Fibroblast of the aortic adventitia (primary cell): Measurements from ENCODE around the gene NBAS. TPM values are rescaled to one million over a fixed set of nuclear protein-coding genes. Genes with fewer than 3 reads are reported as not detected.

ENCODE experiments used
- DNase-seq: peaks from one replicate; pipeline ENCODE4 v3.0.0-alpha.2; 2010; ENCODE audit warnings: low read depth
- H3K4me3 ChIP-seq: 2 replicates; pipeline ENCODE4 v1.5.1; 2011; ENCODE audit warnings: low read depth, mild to moderate bottlenecking, control low read depth, low read length, moderate library complexity
- CTCF ChIP-seq: IDR thresholded peaks from 2 replicates; pipeline ENCODE4 v1.5.1; 2011; ENCODE audit warnings: mild to moderate bottlenecking, low read length, control low read depth, inconsistent platforms; ENCODE audit not compliant: insufficient read depth
- total RNA-seq: library from RNA; depleted of rRNA; stranded (reverse); fragments of >200 nt; gene quantifications from 2 replicates; pipeline ENCODE4 v1.2.3, GENCODE V29; 2012; ENCODE audit warnings: low replicate concordance

The NBAS gene
- total RNA-seq, 1 donor: 76.0 TPM

- no peak for TF ChIP-seq CTCF
- H3K4me3 ChIP-seq: no peak overlapping the region
- no peak for DNase-seq
Measured at GRCh38 chr2:15126373-15126772, 434.8 kb downstream of the NBAS start.

DNA sequence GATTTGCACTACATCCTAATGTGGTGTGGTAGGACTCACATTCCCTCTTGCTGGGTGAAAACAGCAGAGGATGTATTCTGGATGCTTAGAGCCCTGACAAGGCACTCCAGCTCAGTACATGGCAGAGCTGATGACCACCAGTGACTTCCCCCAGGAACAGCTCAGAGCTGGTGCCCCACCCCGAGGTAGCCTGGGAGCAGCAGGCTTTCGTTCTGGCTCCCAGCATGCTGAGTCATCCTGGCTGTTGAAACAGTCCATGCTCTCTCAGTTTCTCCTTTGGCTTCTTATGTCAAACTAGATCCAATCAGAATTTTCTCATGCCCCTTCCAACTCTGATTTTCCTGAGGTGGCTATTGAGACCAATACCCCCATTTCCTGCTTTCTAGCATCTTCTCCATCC lies 438.2 kb downstream of the NBAS start:
- DNase-seq: peak; percentile 14
- no peak overlapping the region for H3K4me3 ChIP-seq

DNA sequence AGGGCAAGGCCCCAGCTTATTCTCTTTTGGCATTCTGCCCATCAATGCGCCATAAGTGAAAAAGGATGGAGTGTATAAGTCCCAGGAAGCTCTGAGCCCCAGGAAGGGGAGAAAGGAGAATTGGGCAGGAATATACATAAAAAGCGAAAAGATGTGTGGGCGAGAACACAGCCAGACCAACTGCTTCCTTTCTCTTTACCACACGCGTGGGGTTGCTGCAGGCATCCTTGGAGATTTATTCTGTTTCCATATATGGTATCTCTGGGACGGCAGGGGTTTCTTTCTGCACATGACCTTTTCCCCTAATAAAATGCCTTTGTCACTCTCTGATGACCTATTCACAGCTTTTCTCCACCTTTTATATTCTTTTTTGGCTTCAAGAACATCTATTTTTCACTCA lies 440.5 kb downstream of the NBAS start:
- H3K4me3 ChIP-seq: no peak overlapping the region
- no peak for DNase-seq
- TF ChIP-seq CTCF: no peak

More for the DNA sequence above, 438.2 kb downstream of the NBAS start:
- TF ChIP-seq CTCF: no peak

- H3K4me3 ChIP-seq: no peak overlapping the region
- no peak for TF ChIP-seq CTCF
- DNase-seq: no peak
Measured at GRCh38 chr2:15119722-15120175, 441.4 kb downstream of the NBAS start.

DNA sequence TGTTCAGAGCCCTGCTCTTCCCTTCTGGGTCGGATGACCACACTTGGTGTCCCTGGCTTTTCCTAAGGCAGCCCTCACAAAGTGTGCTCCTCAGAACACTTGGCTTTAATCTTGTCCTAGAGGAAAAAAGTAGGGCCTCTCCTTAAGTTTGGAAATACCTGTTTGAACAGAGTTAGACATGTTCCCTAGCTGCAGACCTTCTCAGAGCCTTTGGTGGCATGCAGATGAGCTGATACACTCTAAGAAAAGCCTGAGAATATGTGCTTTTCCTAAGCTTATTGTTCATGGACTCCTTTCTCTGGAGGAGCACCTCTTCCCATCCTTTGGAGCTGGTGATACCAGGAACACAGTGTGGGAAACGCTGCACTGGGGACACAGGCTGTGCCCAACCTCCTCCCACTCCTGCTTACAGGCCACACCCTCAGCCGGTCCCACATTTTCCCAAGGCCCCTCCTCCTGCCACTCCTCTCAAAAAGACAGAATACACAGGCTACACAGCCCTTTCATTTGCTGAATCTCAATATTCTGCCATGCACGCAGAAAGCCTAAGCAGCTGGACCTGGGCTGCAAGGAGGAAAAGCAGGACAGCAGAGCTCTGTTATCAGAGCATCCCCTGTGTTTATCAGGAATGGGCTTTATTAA lies 443.6 kb downstream of the NBAS start:
- no peak for TF ChIP-seq CTCF
- DNase-seq: no peak
- H3K4me3 ChIP-seq: no peak overlapping the region

Other genes starting within 250 kb of the NBAS start
- 110 and 114 TPM in 2 replicates for gene DDX1, start 30.5 kb upstream of the NBAS start, total RNA-seq